IMR-90 (cell line): ENCODE results near the gene GALNT17. TPM values are rescaled to one million over a fixed set of nuclear protein-coding genes. Genes with fewer than 3 reads are reported as not detected.

Experiments
- ATAC-seq: fragments of 200-7000 bp; cut with Tn5 transposase; 2 replicates; pipeline ENCODE4 v1.9.1; 2020; ENCODE audit warnings: low read depth, mild to moderate bottlenecking, moderate library complexity
- BruUV-seq: library from RNA; stranded (reverse); fragments of 400-500 nt; replicated peaks from 2 replicates; lab custom pipeline; 2021; lab: Mats Ljungman, UMichigan
- CTCF ChIA-PET: fragments of 300-600 bp; formaldehyde crosslinking; extraction: SDS; loops from one replicate; lab custom pipeline; 2021; ENCODE audit warnings: antibody characterized with exemption; lab: Yijun Ruan, JAX
- POLR2A ChIA-PET: fragments of 300-600 bp; sonication (Branson Sonifier 250); formaldehyde crosslinking; loops from one replicate; lab custom pipeline; 2022; ENCODE audit warnings: antibody characterized with exemption; ENCODE audit not compliant: unreplicated experiment; lab: Charles Lee
- DNase-seq: peaks from one replicate; pipeline ENCODE4 v3.0.0; 2013
- H2AFZ ChIP-seq: replicated peaks from 2 replicates; pipeline ENCODE3; 2013; ENCODE audit warnings: low read length, mild to moderate bottlenecking; ENCODE audit not compliant: poor library complexity
- H2AK5ac ChIP-seq: 2 replicates; pipeline ENCODE4 v1.6.1; 2013; ENCODE audit warnings: low read depth, low read length, inconsistent platforms
- H2AK9ac ChIP-seq: replicated peaks from 2 replicates; pipeline ENCODE3; 2013; ENCODE audit warnings: mild to moderate bottlenecking, low read depth, low read length, moderate library complexity; ENCODE audit not compliant: poor library complexity
- H2BK120ac ChIP-seq: 2 replicates; pipeline ENCODE4 v1.6.1; 2013; ENCODE audit warnings: low read depth, low read length, inconsistent platforms
- H2BK15ac ChIP-seq: 3 replicates; pipeline ENCODE4 v1.6.1; 2013; ENCODE audit warnings: low read depth, low read length, inconsistent platforms
- H2BK20ac ChIP-seq: 2 replicates; pipeline ENCODE4 v1.6.1; 2013; ENCODE audit warnings: low read depth, mild to moderate bottlenecking, inconsistent platforms, low read length, moderate library complexity
- H2BK5ac ChIP-seq: 2 replicates; pipeline ENCODE4 v1.6.1; 2013; ENCODE audit warnings: mild to moderate bottlenecking, low read depth, low read length, inconsistent platforms; ENCODE audit not compliant: poor library complexity, severe bottlenecking
- H3K14ac ChIP-seq: replicated peaks from 2 replicates; pipeline ENCODE4 v1.6.1; 2013; ENCODE audit warnings: low read depth, low read length, inconsistent platforms
- H3K18ac ChIP-seq: 2 replicates; pipeline ENCODE4 v1.6.1; 2013; ENCODE audit warnings: low read depth, low read length, control low read depth
- H3K23ac ChIP-seq: 2 replicates; pipeline ENCODE4 v1.6.1; 2013; ENCODE audit warnings: low read depth, low read length, inconsistent platforms
- H3K27ac ChIP-seq: 2 replicates; pipeline ENCODE4 v1.5.1; 2013; ENCODE audit warnings: mild to moderate bottlenecking, control low read depth, low read length; ENCODE audit not compliant: insufficient read depth
- H3K27me3 ChIP-seq: 2 replicates; pipeline ENCODE4 v1.6.1; 2013; ENCODE audit warnings: low read length; ENCODE audit not compliant: control insufficient read depth, insufficient read depth
- H3K36me3 ChIP-seq: 2 replicates; pipeline ENCODE4 v1.6.1; 2013; ENCODE audit warnings: low read length, mixed read lengths; ENCODE audit not compliant: control insufficient read depth, insufficient read depth
- H3K4ac ChIP-seq: 2 replicates; pipeline ENCODE4 v1.6.1; 2013; ENCODE audit warnings: low read depth, low read length, inconsistent platforms
- H3K4me1 ChIP-seq: 2 replicates; pipeline ENCODE4 v1.6.1; 2013; ENCODE audit warnings: low read length, mixed read lengths; ENCODE audit not compliant: control insufficient read depth, insufficient read depth
- H3K4me2 ChIP-seq: 2 replicates; pipeline ENCODE4 v1.6.1; 2013; ENCODE audit warnings: low read depth, mild to moderate bottlenecking, control low read depth, low read length, moderate library complexity
- H3K4me3 ChIP-seq: 2 replicates; pipeline ENCODE4 v1.5.1; 2013; ENCODE audit warnings: low read depth, mild to moderate bottlenecking, control low read depth, low read length, moderate library complexity; ENCODE audit not compliant: insufficient read depth
- H3K56ac ChIP-seq: 2 replicates; pipeline ENCODE4 v1.6.1; 2013; ENCODE audit warnings: low read length, inconsistent platforms; ENCODE audit not compliant: insufficient read depth; ENCODE audit errors: extremely low read depth
- H3K79me1 ChIP-seq, 2 experiments: 2 replicates each; pipeline ENCODE4 v1.6.1; 2013; ENCODE audit warnings: low read length in 2 of 2, inconsistent platforms in 1 of 2, low read depth in 1 of 2
- H3K9ac ChIP-seq: 2 replicates; pipeline ENCODE4 v1.6.1; 2013; ENCODE audit warnings: low read depth, low read length, control low read depth
- H3K9me1 ChIP-seq: 2 replicates; pipeline ENCODE4 v1.6.1; 2013; ENCODE audit warnings: low read length, inconsistent platforms; ENCODE audit not compliant: insufficient read depth
- H3K9me3 ChIP-seq: 2 replicates; pipeline ENCODE4 v1.6.1; 2013; ENCODE audit warnings: low read length; ENCODE audit not compliant: control insufficient read depth, insufficient read depth
- H4K20me1 ChIP-seq: 2 replicates; pipeline ENCODE4 v1.6.1; 2013; ENCODE audit warnings: low read length, inconsistent platforms; ENCODE audit not compliant: insufficient read depth
- H4K5ac ChIP-seq: 2 replicates; pipeline ENCODE4 v1.6.1; 2013; ENCODE audit warnings: mild to moderate bottlenecking, low read depth, low read length, control low read depth
- H4K8ac ChIP-seq, 2 experiments: 2 replicates each; pipeline ENCODE4 v1.6.1; 2013; ENCODE audit warnings: low read depth in 2 of 2, low read length in 2 of 2, control low read depth in 1 of 2, inconsistent platforms in 1 of 2
- H4K91ac ChIP-seq: 2 replicates; pipeline ENCODE4 v1.6.1; 2013; ENCODE audit warnings: low read depth, low read length, inconsistent platforms; ENCODE audit not compliant: insufficient read depth
- BHLHE40 ChIP-seq: fragments of 150-350 bp; IDR thresholded peaks from 2 replicates; pipeline ENCODE4 v1.6.1; 2016; ENCODE audit warnings: mild to moderate bottlenecking, low read depth, low read length
- CEBPB ChIP-seq: IDR thresholded peaks from 2 replicates; pipeline ENCODE4 v1.6.1; 2012; ENCODE audit warnings: low read depth, low read length, improper control_type of control experiment
- CHD1 ChIP-seq: IDR thresholded peaks from 2 replicates; pipeline ENCODE4 v1.6.1; 2012; ENCODE audit warnings: low read depth, low read length, improper control_type of control experiment
- FOS ChIP-seq: fragments of 150-350 bp; IDR thresholded peaks from 2 replicates; pipeline ENCODE4 v1.6.1; 2016; ENCODE audit warnings: low read depth, low read length
- NFE2L2 ChIP-seq: fragments of 150-350 bp; IDR thresholded peaks from 2 replicates; pipeline ENCODE4 v1.6.1; 2016; ENCODE audit warnings: low read depth, mild to moderate bottlenecking, low read length
- RAD21 ChIP-seq: IDR thresholded peaks from 2 replicates; pipeline ENCODE4 v1.6.1; 2012; ENCODE audit warnings: low read length, improper control_type of control experiment
- SMC3 ChIP-seq: fragments of 150-350 bp; IDR thresholded peaks from 2 replicates; pipeline ENCODE4 v1.6.1; 2016; ENCODE audit warnings: low read depth, mild to moderate bottlenecking, antibody characterized with exemption, low read length, moderate library complexity
- WGBS, 2 experiments: methylation state at CpG; one replicate each; pipeline versions ENCODE4 v1.1.5 to v1.1.7; 2013; ENCODE audit warnings: missing lambda C conversion rate in 2 of 2; ENCODE audit not compliant: insufficient read length in 1 of 2; ENCODE audit errors: extremely low coverage in 2 of 2; 5-methylcytosine and 5-hydroxymethylcytosine counted together
- dilution Hi-C: fragments of 300-500 bp; cut with HindIII; formaldehyde crosslinking; loops from one replicate; pipeline ENCODE4 v1.14.3; 2018; ENCODE audit warnings: low sequenced_read_pairs; ENCODE audit not compliant: unreplicated experiment
- in situ Hi-C: fragments of 300-500 bp; cut with MboI; formaldehyde crosslinking; loops from 3 replicates; pipeline ENCODE4 v1.14.3; 2019; ENCODE audit warnings: low sequenced_read_pairs, inconsistent platforms, mixed read lengths
- intact Hi-C: fragments of 100-400 bp; cut with micrococcal nuclease; formaldehyde crosslinking; loops from 2 replicates; pipeline ENCODE4 v1.10.0; 2022
- polyA plus RNA-seq, 3 experiments: library from polyadenylated mRNA; depleted of rRNA; stranded (reverse); fragments of >200 nt; gene quantifications; 2 replicates each; pipeline ENCODE4 v1.2.3, GENCODE V29; 2012; ENCODE audit warnings: low replicate concordance in 1 of 3
- total RNA-seq: library from RNA; depleted of rRNA; stranded (reverse); fragments of >200 nt; gene quantifications from 2 replicates; pipeline ENCODE4 v1.2.3, GENCODE V29; 2012
- TF ChIP-seq, protein P1 (sequence below): fragments of 150-350 bp; IDR thresholded peaks from 2 replicates; pipeline ENCODE4 v1.6.1; 2016; ENCODE audit warnings: low read depth, mild to moderate bottlenecking, low read length, moderate library complexity, borderline replicate concordance
- TF ChIP-seq, protein P2 (sequence below): fragments of 150-350 bp; IDR thresholded peaks from 2 replicates; pipeline ENCODE4 v1.6.1; 2017; ENCODE audit warnings: mild to moderate bottlenecking, antibody characterized with exemption, low read length, low read depth
- TF ChIP-seq, protein P3 (sequence below): conservative IDR thresholded peaks from 2 replicates; pipeline ENCODE4 v1.5.1; 2012; ENCODE audit warnings: mild to moderate bottlenecking, low read depth, low read length, improper control_type of control experiment

GALNT17 gene
- total and polyA plus RNA-seq, 2 of the 4 experiments (the other 2 are of a cell fraction), result not detected

DNA sequence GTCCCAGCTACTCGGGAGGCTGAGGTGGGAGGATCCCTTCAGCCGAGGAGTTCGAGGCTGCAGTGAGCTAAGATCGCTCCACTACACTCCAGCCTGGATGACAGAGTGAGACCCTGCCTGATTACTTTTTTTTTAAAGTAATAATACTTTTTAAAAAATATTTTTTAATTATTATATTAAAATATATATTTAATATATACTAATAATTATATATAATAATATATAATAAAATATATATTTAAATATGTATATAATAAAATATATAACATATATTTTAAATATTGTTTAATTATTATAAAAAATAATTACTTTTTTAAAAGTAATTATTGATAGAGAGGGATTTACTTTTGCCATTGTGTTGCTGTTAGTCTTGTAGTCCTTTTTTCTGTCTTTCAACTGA, 169.2 kb downstream of the GALNT17 start:
- no peak overlapping the region for H2AK9ac ChIP-seq
- in situ Hi-C loops, result no loop called here
- no CpG with 5 or more reads among the region's 4 CpGs for WGBS, 2 experiments
- TF ChIP-seq CHD1 (no peak), RAD21 (no peak), NFE2L2 (no peak), BHLHE40 (no peak), FOS (no peak), CEBPB (no peak), SMC3 (no peak)
- TF ChIP-seq, protein P1, sequence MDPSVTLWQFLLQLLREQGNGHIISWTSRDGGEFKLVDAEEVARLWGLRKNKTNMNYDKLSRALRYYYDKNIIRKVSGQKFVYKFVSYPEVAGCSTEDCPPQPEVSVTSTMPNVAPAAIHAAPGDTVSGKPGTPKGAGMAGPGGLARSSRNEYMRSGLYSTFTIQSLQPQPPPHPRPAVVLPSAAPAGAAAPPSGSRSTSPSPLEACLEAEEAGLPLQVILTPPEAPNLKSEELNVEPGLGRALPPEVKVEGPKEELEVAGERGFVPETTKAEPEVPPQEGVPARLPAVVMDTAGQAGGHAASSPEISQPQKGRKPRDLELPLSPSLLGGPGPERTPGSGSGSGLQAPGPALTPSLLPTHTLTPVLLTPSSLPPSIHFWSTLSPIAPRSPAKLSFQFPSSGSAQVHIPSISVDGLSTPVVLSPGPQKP, result no peak
- TF ChIP-seq, protein P2, sequence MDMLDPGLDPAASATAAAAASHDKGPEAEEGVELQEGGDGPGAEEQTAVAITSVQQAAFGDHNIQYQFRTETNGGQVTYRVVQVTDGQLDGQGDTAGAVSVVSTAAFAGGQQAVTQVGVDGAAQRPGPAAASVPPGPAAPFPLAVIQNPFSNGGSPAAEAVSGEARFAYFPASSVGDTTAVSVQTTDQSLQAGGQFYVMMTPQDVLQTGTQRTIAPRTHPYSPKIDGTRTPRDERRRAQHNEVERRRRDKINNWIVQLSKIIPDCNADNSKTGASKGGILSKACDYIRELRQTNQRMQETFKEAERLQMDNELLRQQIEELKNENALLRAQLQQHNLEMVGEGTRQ, result no peak
- TF ChIP-seq, protein P3, sequence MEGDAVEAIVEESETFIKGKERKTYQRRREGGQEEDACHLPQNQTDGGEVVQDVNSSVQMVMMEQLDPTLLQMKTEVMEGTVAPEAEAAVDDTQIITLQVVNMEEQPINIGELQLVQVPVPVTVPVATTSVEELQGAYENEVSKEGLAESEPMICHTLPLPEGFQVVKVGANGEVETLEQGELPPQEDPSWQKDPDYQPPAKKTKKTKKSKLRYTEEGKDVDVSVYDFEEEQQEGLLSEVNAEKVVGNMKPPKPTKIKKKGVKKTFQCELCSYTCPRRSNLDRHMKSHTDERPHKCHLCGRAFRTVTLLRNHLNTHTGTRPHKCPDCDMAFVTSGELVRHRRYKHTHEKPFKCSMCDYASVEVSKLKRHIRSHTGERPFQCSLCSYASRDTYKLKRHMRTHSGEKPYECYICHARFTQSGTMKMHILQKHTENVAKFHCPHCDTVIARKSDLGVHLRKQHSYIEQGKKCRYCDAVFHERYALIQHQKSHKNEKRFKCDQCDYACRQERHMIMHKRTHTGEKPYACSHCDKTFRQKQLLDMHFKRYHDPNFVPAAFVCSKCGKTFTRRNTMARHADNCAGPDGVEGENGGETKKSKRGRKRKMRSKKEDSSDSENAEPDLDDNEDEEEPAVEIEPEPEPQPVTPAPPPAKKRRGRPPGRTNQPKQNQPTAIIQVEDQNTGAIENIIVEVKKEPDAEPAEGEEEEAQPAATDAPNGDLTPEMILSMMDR, result no peak
- no peak overlapping the region for H4K5ac ChIP-seq
- CTCF ChIA-PET, result no interaction called here
- no peak overlapping the region for H2AFZ ChIP-seq
- no peak overlapping the region for H3K27ac ChIP-seq
- no peak overlapping the region for H3K23ac ChIP-seq
- H3K4ac ChIP-seq, result no peak overlapping the region
- BruUV-seq, result no TSS peak
- H3K4me1 ChIP-seq, result no peaks in the 10 kb centered on the region
- DNase-seq (no peak), ATAC-seq (no peak)
- H3K4me2 ChIP-seq, result no peak overlapping the region
- POLR2A ChIA-PET, result no interaction called here
- H4K20me1 ChIP-seq, result no peaks in the 10 kb centered on the region
- no peak overlapping the region for H2BK5ac ChIP-seq
- H3K56ac ChIP-seq, result no peak overlapping the region
- H3K18ac ChIP-seq, result no peak overlapping the region
- H2BK120ac ChIP-seq, result no peak overlapping the region
- dilution Hi-C loops, result no loop called here
- no peak overlapping the region for H3K9ac ChIP-seq
- H3K14ac ChIP-seq, result no peak overlapping the region
- H2BK15ac ChIP-seq, result no peak overlapping the region
- no peaks in the 10 kb centered on the region for H3K79me1 ChIP-seq
- intact Hi-C loops, result no loop called here
- H3K9me1 ChIP-seq, result no peaks in the 10 kb centered on the region
- no peak overlapping the region for H2AK5ac ChIP-seq
- H3K36me3 ChIP-seq, result no peaks in the 10 kb centered on the region
- H4K91ac ChIP-seq, result no peak overlapping the region
- peaks cover 16% of the 10 kb centered on the region for H3K9me3 ChIP-seq
- H2BK20ac ChIP-seq, result no peak overlapping the region
- no peak overlapping the region for H4K8ac ChIP-seq
- no peak overlapping the region for H3K4me3 ChIP-seq
- no peaks in the 10 kb centered on the region for H3K27me3 ChIP-seq
